ENCODE data around the gene PPM1K.

PPM1K gene

DNA sequence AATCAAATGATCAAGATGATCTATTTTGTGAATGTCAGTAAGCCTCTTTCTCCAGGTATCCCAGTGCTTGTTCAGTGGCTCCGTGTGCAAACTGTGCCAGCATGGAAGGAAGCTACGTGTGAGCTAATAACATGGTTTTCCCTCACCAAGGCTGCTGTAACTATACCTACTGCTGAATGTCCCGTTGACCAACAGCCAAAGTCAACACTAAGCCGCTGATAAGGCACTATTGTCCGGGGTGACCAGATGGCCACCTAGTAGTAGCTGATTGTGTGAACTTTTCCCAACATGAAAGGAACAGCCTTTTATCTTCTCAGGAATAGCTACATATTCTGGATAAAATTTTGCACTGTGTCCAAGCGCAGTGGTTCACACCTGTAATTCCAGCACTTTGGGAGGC is 68.0 kb downstream of the PPM1K start:
- Mint-ChIP-seq H3K36me3 (ENCODE audit: low read depth) (peaks cover 2% of the 10 kb centered on the region), H3K9me3 (peaks cover 9% of the 10 kb centered on the region), H3K27ac (no peak overlapping the region), H3K27me3 (ENCODE audit: low read depth) (peaks cover 24% of the 10 kb centered on the region), H3K4me3 (no peak overlapping the region), H3K4me1 (ENCODE audit: low read depth) (peaks cover 8% of the 10 kb centered on the region)

DNA sequence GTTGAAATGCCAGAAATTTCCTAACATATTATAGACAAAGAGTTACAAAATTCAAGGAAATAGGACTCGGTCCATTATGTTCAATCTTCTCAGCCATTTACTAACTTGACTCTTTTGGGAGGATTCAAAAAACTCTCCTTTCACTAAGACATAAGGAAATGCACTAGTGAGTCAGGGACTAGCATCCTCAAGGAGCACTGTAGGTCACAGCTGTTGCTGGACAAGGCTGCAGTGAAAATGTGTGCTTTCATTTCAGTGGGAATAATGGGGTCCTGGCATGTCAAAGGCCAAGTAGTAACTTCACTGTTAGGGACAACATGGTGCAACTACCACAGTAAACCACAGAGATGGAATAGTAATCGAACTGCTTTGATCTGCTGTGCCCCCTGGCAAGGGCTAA is 69.0 kb downstream of the PPM1K start:
- Mint-ChIP-seq H3K27me3 (ENCODE audit: low read depth) (peaks cover 24% of the 10 kb centered on the region), H3K4me1 (ENCODE audit: low read depth) (peaks cover 8% of the 10 kb centered on the region), H3K36me3 (ENCODE audit: low read depth) (peaks cover 2% of the 10 kb centered on the region), H3K4me3 (no peak overlapping the region), H3K27ac (no peak overlapping the region), H3K9me3 (peaks cover 1% of the 10 kb centered on the region)

DNA sequence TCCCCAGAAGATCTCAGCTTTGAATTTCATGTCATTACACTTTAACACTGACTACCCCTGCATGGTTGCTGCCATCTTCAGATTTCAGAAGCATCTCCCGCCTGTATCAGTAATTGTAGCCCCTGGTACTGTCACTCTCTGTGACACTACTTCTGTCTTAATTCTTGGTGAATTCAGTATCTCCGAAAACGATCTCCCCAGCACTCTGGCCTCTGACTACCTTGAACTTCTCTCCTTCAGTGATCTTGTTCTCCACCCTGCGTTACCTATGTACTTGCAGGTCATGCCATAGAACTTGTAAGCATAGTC is 72.2 kb downstream of the PPM1K start:
- Mint-ChIP-seq H3K27ac (no peak overlapping the region), H3K4me1 (ENCODE audit: low read depth) (peaks cover 4% of the 10 kb centered on the region), H3K9me3 (no peaks in the 10 kb centered on the region), H3K4me3 (no peak overlapping the region), H3K27me3 (ENCODE audit: low read depth) (peaks cover 24% of the 10 kb centered on the region), H3K36me3 (ENCODE audit: low read depth) (no peaks in the 10 kb centered on the region)

- Mint-ChIP-seq H3K36me3 (ENCODE audit: low read depth) (no peaks in the 10 kb centered on the region), H3K27ac (no peak overlapping the region)
Measured at GRCh38 chr4:88211473-88212252, 72.7 kb downstream of the PPM1K start.

DNA sequence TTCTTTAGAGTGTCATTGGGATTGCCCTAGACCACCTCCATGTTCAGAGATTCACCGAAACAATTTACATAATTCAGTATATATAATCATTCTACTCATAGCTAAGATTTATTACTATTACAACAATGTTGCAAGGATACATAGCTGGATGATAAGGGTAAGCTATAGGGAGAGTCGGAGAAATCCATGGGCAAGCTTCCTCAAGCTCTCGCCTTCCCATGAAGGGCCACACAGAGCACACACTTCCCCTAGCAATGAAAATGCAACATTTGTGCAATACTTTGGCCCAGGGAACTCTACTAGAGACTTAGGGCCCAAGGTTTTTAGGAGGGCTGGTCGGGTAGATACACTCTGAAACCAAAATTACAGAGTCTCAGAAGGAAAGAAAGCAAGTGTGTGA is 76.2 kb downstream of the PPM1K start:
- H3K4me1 Mint-ChIP-seq (ENCODE audit: low read depth) = peaks cover 4% of the 10 kb centered on the region
- no peak overlapping the region for H3K4me3 Mint-ChIP-seq
- peaks cover 10% of the 10 kb centered on the region for H3K27me3 Mint-ChIP-seq (ENCODE audit: low read depth)
- H3K27ac Mint-ChIP-seq = no peak overlapping the region
- no peaks in the 10 kb centered on the region for H3K36me3 Mint-ChIP-seq (ENCODE audit: low read depth)
- no peaks in the 10 kb centered on the region for H3K9me3 Mint-ChIP-seq

More at GRCh38 chr4:88211473-88212252, 72.7 kb downstream of the PPM1K start:
- no peaks in the 10 kb centered on the region for H3K9me3 Mint-ChIP-seq
- H3K4me1 Mint-ChIP-seq (ENCODE audit: low read depth) = peaks cover 4% of the 10 kb centered on the region
- H3K4me3 Mint-ChIP-seq = no peak overlapping the region
- peaks cover 24% of the 10 kb centered on the region for H3K27me3 Mint-ChIP-seq (ENCODE audit: low read depth)
